ENCODE measurements around the gene ITPR2. TPM values are rescaled to one million over a fixed set of nuclear protein-coding genes. Genes with fewer than 3 reads are reported as not detected.
"Not testable (repeated sequence)": the region's sequence is repeated elsewhere in the genome, so short reads cannot be mapped to it uniquely, and the experiment has no call there.

ITPR2 gene
- total RNA-seq, 2 experiments from 2014 or later = 31.7 to 36.3 TPM

GRCh38 chr12:26460361-26460760 lies 372.6 kb downstream of the ITPR2 start:
- Mint-ChIP-seq H3K9me3 (no peaks in the 10 kb centered on the region), H3K4me1 (peaks cover 12% of the 10 kb centered on the region), H3K36me3 (ENCODE audit: low read depth) (peaks cover 4% of the 10 kb centered on the region), H3K27ac (no peak overlapping the region), H3K27me3 (no peaks in the 10 kb centered on the region), H3K4me3 (no peak overlapping the region)
- POLR2A ChIA-PET = no interaction called here
- CTCF ChIA-PET = no interaction called here
- DNase-seq = no peak

DNA sequence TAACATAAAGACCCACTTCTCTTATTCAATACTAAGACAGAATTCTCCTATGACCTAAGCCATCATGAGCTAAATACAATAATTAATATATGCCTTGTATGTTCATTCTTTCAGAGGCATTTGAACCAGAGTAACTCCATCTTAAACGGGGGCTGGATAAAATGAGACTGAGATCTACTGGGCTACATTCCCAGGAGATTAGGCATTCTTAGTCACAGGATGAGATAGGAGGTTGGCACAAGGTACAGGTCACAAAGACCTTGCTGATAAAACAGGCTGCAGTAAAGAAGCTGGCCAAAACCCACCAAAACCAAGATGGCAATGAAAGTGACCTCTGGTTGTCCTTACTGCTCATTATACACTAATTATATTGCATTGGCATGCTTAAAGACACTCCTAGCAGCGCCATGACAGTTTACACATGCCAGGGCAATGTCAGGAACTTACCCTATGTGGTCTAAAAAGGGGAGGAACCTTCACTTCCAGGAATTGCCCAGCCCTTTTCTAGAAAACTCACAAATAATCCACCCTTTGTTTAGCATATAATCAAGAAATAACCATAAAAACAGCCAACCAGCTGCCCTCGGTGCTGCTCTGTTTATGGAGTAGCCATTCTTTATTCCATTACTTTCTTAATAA lies 376.9 kb downstream of the ITPR2 start:
- no peak for DNase-seq
- H3K27me3 Mint-ChIP-seq = no peaks in the 10 kb centered on the region
- POLR2A ChIA-PET = no interaction called here
- no peaks in the 10 kb centered on the region for H3K9me3 Mint-ChIP-seq
- peaks cover 11% of the 10 kb centered on the region for H3K36me3 Mint-ChIP-seq (ENCODE audit: low read depth)
- no peak overlapping the region for H3K4me3 Mint-ChIP-seq
- peaks cover 31% of the 10 kb centered on the region for H3K4me1 Mint-ChIP-seq
- CTCF ChIA-PET = no interaction called here
- H3K27ac Mint-ChIP-seq = no peak overlapping the region

DNA sequence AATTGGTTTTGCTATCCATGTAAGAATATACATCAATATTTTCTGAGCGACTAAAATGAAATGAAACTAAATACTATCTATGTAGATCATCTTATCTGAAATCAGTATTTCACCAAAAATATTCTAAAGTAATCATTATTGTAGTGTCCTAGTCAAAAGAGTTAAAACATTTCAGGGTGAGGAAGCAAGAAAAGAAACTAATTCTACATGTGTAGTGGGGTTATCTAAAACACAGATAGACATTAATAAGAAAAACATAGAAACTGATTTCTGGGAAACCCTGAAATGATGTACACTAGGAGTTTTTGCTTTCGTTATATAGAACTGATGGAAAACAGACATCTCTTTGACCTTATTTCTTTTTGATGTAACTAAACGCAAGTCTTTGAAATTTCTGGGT lies 379.7 kb downstream of the ITPR2 start:
- CTCF ChIA-PET = no interaction called here
- Mint-ChIP-seq H3K36me3 (ENCODE audit: low read depth) (peaks cover 14% of the 10 kb centered on the region), H3K9me3 (no peaks in the 10 kb centered on the region), H3K27me3 (no peaks in the 10 kb centered on the region), H3K4me1 (peaks cover 31% of the 10 kb centered on the region), H3K4me3 (no peak overlapping the region), H3K27ac (no peak overlapping the region)
- POLR2A ChIA-PET = no interaction called here
- DNase-seq = no peak

- peaks cover 31% of the 10 kb centered on the region for H3K4me1 Mint-ChIP-seq
- no peaks in the 10 kb centered on the region for H3K9me3 Mint-ChIP-seq
- POLR2A ChIA-PET = no interaction called here
- no peak for DNase-seq
- CTCF ChIA-PET = no interaction called here
- H3K36me3 Mint-ChIP-seq (ENCODE audit: low read depth) = peaks cover 14% of the 10 kb centered on the region
- H3K27me3 Mint-ChIP-seq = no peaks in the 10 kb centered on the region
- H3K27ac Mint-ChIP-seq = no peak overlapping the region
- no peak overlapping the region for H3K4me3 Mint-ChIP-seq
Observed at GRCh38 chr12:26452511-26452910, 380.5 kb downstream of the ITPR2 start.

DNA sequence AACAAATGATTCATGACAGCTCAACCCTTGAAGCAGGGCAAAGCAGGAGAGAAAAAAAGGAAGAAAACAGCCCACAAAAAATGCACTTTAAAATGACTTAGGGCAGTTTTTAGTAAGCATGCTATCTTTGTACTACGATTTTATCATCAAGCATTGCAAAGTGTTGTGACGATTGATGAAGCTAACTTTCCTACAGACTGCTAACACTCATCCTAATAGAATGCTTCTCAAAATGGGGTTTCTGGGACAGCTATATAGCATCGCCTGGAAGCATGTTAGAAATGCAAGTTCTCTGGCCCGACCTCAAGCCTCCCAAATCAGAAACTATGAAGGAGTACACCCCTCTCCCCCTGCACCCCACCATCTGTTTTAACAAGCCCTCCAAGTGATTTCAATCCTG lies 381.2 kb downstream of the ITPR2 start:
- no peak for DNase-seq
- POLR2A ChIA-PET = no interaction called here
- CTCF ChIA-PET = no interaction called here
- no peak overlapping the region for H3K27ac Mint-ChIP-seq
- no peaks in the 10 kb centered on the region for H3K9me3 Mint-ChIP-seq
- H3K27me3 Mint-ChIP-seq = no peaks in the 10 kb centered on the region
- H3K4me1 Mint-ChIP-seq = peaks cover 29% of the 10 kb centered on the region
- H3K4me3 Mint-ChIP-seq = no peak overlapping the region
- H3K36me3 Mint-ChIP-seq (ENCODE audit: low read depth) = peaks cover 10% of the 10 kb centered on the region

- CTCF ChIA-PET = interaction anchor here (1.3 kb wide), 1 partner anchor 11 kb away, joined by 4 read pairs; no protein-coding TSS in a partner anchor
Observed at GRCh38 chr12:26445909-26446308, 387.1 kb downstream of the ITPR2 start.

DNA sequence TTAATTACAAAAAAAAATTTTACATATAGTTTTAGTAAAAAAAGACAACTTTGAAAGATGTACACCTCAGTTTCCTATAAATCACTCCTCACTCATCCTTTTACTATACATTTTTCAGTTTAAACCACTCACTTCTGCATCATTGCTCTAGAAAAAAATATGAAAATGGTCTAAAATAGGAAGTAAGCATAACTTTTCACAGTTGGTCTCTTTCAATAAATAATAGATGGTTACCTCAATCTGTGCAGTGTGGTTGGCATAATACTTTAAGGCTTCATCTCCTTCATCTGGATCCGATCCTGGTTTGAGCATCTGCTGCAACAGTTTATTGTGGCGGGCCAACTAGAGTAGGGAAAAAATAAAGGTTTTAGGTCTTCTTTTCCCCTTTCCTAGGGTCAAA lies 389.7 kb downstream of the ITPR2 start:
- Mint-ChIP-seq H3K4me1 (no peaks in the 10 kb centered on the region), H3K36me3 (ENCODE audit: low read depth) (peaks cover 9% of the 10 kb centered on the region), H3K9me3 (no peaks in the 10 kb centered on the region), H3K27ac (no peak overlapping the region), H3K4me3 (no peak overlapping the region), H3K27me3 (no peaks in the 10 kb centered on the region)
- no peak for DNase-seq
- ChIA-PET POLR2A (no interaction called here), CTCF (no interaction called here)

More at GRCh38 chr12:26445909-26446308, 387.1 kb downstream of the ITPR2 start:
- peaks cover 11% of the 10 kb centered on the region for H3K36me3 Mint-ChIP-seq (ENCODE audit: low read depth)
- no peaks in the 10 kb centered on the region for H3K9me3 Mint-ChIP-seq
- DNase-seq = no peak
- no peaks in the 10 kb centered on the region for H3K4me1 Mint-ChIP-seq
- POLR2A ChIA-PET = no interaction called here
- H3K27me3 Mint-ChIP-seq = no peaks in the 10 kb centered on the region
- H3K27ac Mint-ChIP-seq = no peak overlapping the region
- no peak overlapping the region for H3K4me3 Mint-ChIP-seq

DNA sequence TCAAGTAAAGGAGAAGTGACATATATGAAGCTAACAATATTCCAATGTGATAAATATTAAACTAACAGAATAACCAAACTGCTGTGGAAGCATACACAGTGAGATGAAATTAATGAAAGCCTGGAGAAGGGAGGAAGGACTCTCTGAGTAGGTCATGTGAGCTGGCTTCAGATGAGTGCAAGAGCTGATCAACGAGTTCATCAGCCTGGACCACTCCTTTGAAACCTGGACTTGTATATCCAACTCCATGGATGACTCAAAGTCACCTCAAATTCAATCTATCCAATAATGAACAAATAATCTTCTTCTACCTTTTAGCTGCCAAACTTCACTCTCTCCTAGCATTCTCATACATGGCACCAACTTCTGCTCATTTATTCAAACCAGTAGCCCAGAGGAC lies 391.6 kb downstream of the ITPR2 start:
- Mint-ChIP-seq H3K27me3 (no peaks in the 10 kb centered on the region), H3K27ac (no peak overlapping the region), H3K4me3 (no peak overlapping the region), H3K36me3 (ENCODE audit: low read depth) (peaks cover 9% of the 10 kb centered on the region), H3K4me1 (no peaks in the 10 kb centered on the region), H3K9me3 (no peaks in the 10 kb centered on the region)
- POLR2A ChIA-PET = no interaction called here
- no peak for DNase-seq
- CTCF ChIA-PET = no interaction called here

DNA sequence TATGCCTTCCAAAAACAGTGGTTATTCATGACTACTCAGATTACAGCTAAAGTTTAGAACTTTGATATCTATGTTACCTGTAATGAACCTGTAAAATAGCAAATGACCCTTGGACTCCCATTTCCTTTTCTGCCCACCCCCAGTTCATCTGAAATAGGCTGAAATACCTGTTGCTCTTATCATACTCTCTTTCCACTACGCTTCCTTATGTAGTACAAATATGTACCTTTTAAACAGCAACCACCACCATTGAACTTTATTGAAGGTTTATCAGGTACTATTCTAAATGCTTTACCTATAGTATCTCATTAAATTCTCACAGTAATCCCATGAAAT lies 398.0 kb downstream of the ITPR2 start:
- H3K27me3 Mint-ChIP-seq = no peaks in the 10 kb centered on the region
- ChIA-PET POLR2A (no interaction called here), CTCF (interaction anchor here (1.3 kb wide), 1 partner anchor 10 kb away, joined by 4 read pairs; no protein-coding TSS in a partner anchor)
- no peak overlapping the region for H3K4me3 Mint-ChIP-seq
- no peak for DNase-seq
- no peak overlapping the region for H3K27ac Mint-ChIP-seq
- no peaks in the 10 kb centered on the region for H3K9me3 Mint-ChIP-seq
- H3K36me3 Mint-ChIP-seq (ENCODE audit: low read depth) = no peaks in the 10 kb centered on the region
- H3K4me1 Mint-ChIP-seq = no peaks in the 10 kb centered on the region

GRCh38 chr12:26434299-26435068 lies 398.5 kb downstream of the ITPR2 start:
- Mint-ChIP-seq H3K27me3 (no peaks in the 10 kb centered on the region), H3K27ac (no peak overlapping the region), H3K9me3 (no peaks in the 10 kb centered on the region), H3K4me3 (no peak overlapping the region), H3K4me1 (no peaks in the 10 kb centered on the region), H3K36me3 (ENCODE audit: low read depth) (no peaks in the 10 kb centered on the region)
- ChIA-PET CTCF (interaction anchor here (1.3 kb wide), 1 partner anchor 11 kb away, joined by 4 read pairs; no protein-coding TSS in a partner anchor), POLR2A (no interaction called here)
- no peak for DNase-seq

- CTCF ChIA-PET; H3K9me3 Mint-ChIP-seq; H3K4me1 Mint-ChIP-seq; H3K36me3 Mint-ChIP-seq (ENCODE audit: low read depth); H3K27ac Mint-ChIP-seq; POLR2A ChIA-PET; H3K27me3 Mint-ChIP-seq; H3K4me3 Mint-ChIP-seq; DNase-seq: not testable (repeated sequence)
Observed at GRCh38 chr12:26433701-26434100, 399.3 kb downstream of the ITPR2 start.

- Mint-ChIP-seq H3K4me3 (no peak overlapping the region), H3K27ac (no peak overlapping the region), H3K36me3 (ENCODE audit: low read depth) (no peaks in the 10 kb centered on the region), H3K9me3 (no peaks in the 10 kb centered on the region), H3K4me1 (no peaks in the 10 kb centered on the region), H3K27me3 (no peaks in the 10 kb centered on the region)
- DNase-seq = no peak
- CTCF ChIA-PET = no interaction called here
- POLR2A ChIA-PET = no interaction called here
Observed at GRCh38 chr12:26431211-26431610, 401.8 kb downstream of the ITPR2 start.

- DNase-seq, POLR2A ChIA-PET, CTCF ChIA-PET: not testable (repeated sequence)
Observed at GRCh38 chr12:26430596-26430995, 402.4 kb downstream of the ITPR2 start.

GRCh38 chr12:26429070-26429691 lies 403.8 kb downstream of the ITPR2 start:
- ChIA-PET POLR2A (no interaction called here), CTCF (no interaction called here)
- H3K36me3 Mint-ChIP-seq (ENCODE audit: low read depth) = no peaks in the 10 kb centered on the region
- H3K4me3 Mint-ChIP-seq = no peak overlapping the region
- no peak overlapping the region for H3K27ac Mint-ChIP-seq
- DNase-seq = no peak
- no peaks in the 10 kb centered on the region for H3K4me1 Mint-ChIP-seq
- no peaks in the 10 kb centered on the region for H3K27me3 Mint-ChIP-seq
- H3K9me3 Mint-ChIP-seq = no peaks in the 10 kb centered on the region

More at GRCh38 chr12:26430596-26430995, 402.4 kb downstream of the ITPR2 start:
- H3K4me3 Mint-ChIP-seq; H3K36me3 Mint-ChIP-seq (ENCODE audit: low read depth); H3K9me3 Mint-ChIP-seq; H3K27me3 Mint-ChIP-seq; H3K27ac Mint-ChIP-seq; H3K4me1 Mint-ChIP-seq: not testable (repeated sequence)

All from activated CD4-positive, alpha-beta memory T cell treated with anti-CD3 and anti-CD28 coated beads, Interleukin-2, amount 10 ng/mL, durations not matched to agents 7 days and 5 days (primary cell).